ENCODE data around the gene PIK3C2G.

The PIK3C2G gene

GRCh38 chr12:18483698-18484325 lies 222.5 kb downstream of the PIK3C2G start:
- TF ChIP-seq CTCF (conservative IDR thresholded peaks at IDR 0.05; ENCODE audit: low read depth, low read length), result no peak
- Histone ChIP-seq H3K4me3 (IDR thresholded peaks at IDR 0.05; ENCODE audit: insufficient read depth, low read depth, low read length) (no peak overlapping the region), H4K20me1 (ENCODE audit: insufficient read depth) (no peaks in the 10 kb centered on the region)

GRCh38 chr12:18486036-18486435 lies 224.7 kb downstream of the PIK3C2G start:
- no peak for TF ChIP-seq CTCF (conservative IDR thresholded peaks at IDR 0.05; ENCODE audit: low read depth, low read length)
- no peak overlapping the region for H3K4me3 ChIP-seq (IDR thresholded peaks at IDR 0.05; ENCODE audit: insufficient read depth, low read depth, low read length)
- no peaks in the 10 kb centered on the region for H3K4me1 ChIP-seq (ENCODE audit: low read depth, poor library complexity, severe bottlenecking)
- no peak overlapping the region for H2AFZ ChIP-seq (ENCODE audit: low read depth)
- no peaks in the 10 kb centered on the region for H3K27me3 ChIP-seq (ENCODE audit: insufficient read depth, low read depth)
- H3K79me2 ChIP-seq (ENCODE audit: insufficient read depth, low read depth), result no peaks in the 10 kb centered on the region
- no peaks in the 10 kb centered on the region for H4K20me1 ChIP-seq (ENCODE audit: insufficient read depth)
- no peak overlapping the region for H3K4me2 ChIP-seq
- H3K27ac ChIP-seq, result no peak overlapping the region
- no peaks in the 10 kb centered on the region for H3K36me3 ChIP-seq (ENCODE audit: insufficient read depth)
- no peak overlapping the region for H3K9ac ChIP-seq

More at GRCh38 chr12:18483698-18484325, 222.5 kb downstream of the PIK3C2G start:
- Histone ChIP-seq H3K4me2 (no peak overlapping the region), H3K4me1 (ENCODE audit: low read depth, poor library complexity, severe bottlenecking) (no peaks in the 10 kb centered on the region), H3K36me3 (ENCODE audit: insufficient read depth) (no peaks in the 10 kb centered on the region), H3K9ac (no peak overlapping the region), H3K27ac (no peak overlapping the region), H2AFZ (ENCODE audit: low read depth) (no peak overlapping the region), H3K27me3 (ENCODE audit: insufficient read depth, low read depth) (no peaks in the 10 kb centered on the region), H3K79me2 (ENCODE audit: insufficient read depth, low read depth) (no peaks in the 10 kb centered on the region)

GRCh38 chr12:18487509-18487908 lies 226.2 kb downstream of the PIK3C2G start:
- Histone ChIP-seq H3K9ac (no peak overlapping the region), H3K27ac (no peak overlapping the region), H4K20me1 (ENCODE audit: insufficient read depth) (no peaks in the 10 kb centered on the region), H2AFZ (ENCODE audit: low read depth) (no peak overlapping the region), H3K4me2 (no peak overlapping the region), H3K4me3 (IDR thresholded peaks at IDR 0.05; ENCODE audit: insufficient read depth, low read depth, low read length) (no peak overlapping the region), H3K27me3 (ENCODE audit: insufficient read depth, low read depth) (no peaks in the 10 kb centered on the region), H3K4me1 (ENCODE audit: low read depth, poor library complexity, severe bottlenecking) (no peaks in the 10 kb centered on the region), H3K79me2 (ENCODE audit: insufficient read depth, low read depth) (no peaks in the 10 kb centered on the region), H3K36me3 (ENCODE audit: insufficient read depth) (no peaks in the 10 kb centered on the region)
- TF ChIP-seq CTCF (conservative IDR thresholded peaks at IDR 0.05; ENCODE audit: low read depth, low read length), result no peak

GRCh38 chr12:18492372-18493025 lies 231.2 kb downstream of the PIK3C2G start:
- H2AFZ ChIP-seq (ENCODE audit: low read depth), result no peak overlapping the region
- no peaks in the 10 kb centered on the region for H3K4me1 ChIP-seq (ENCODE audit: low read depth, poor library complexity, severe bottlenecking)
- H3K27me3 ChIP-seq (ENCODE audit: insufficient read depth, low read depth), result no peaks in the 10 kb centered on the region
- H3K9ac ChIP-seq, result no peak overlapping the region
- H3K27ac ChIP-seq, result no peak overlapping the region
- H3K4me3 ChIP-seq (IDR thresholded peaks at IDR 0.05; ENCODE audit: insufficient read depth, low read depth, low read length), result no peak overlapping the region
- H3K79me2 ChIP-seq (ENCODE audit: insufficient read depth, low read depth), result no peaks in the 10 kb centered on the region
- H4K20me1 ChIP-seq (ENCODE audit: insufficient read depth), result no peaks in the 10 kb centered on the region
- no peaks in the 10 kb centered on the region for H3K36me3 ChIP-seq (ENCODE audit: insufficient read depth)
- no peak overlapping the region for H3K4me2 ChIP-seq
- TF ChIP-seq CTCF (conservative IDR thresholded peaks at IDR 0.05; ENCODE audit: low read depth, low read length), result no peak

All from KMS-11 (cell line).